Measurements from ENCODE around the gene RNF130. TPM values are rescaled to one million over a fixed set of nuclear protein-coding genes. Genes with fewer than 3 reads are reported as not detected.

Gene RNF130
- total RNA-seq, 1 experiment from 2014 or later = 31.4 TPM

DNA sequence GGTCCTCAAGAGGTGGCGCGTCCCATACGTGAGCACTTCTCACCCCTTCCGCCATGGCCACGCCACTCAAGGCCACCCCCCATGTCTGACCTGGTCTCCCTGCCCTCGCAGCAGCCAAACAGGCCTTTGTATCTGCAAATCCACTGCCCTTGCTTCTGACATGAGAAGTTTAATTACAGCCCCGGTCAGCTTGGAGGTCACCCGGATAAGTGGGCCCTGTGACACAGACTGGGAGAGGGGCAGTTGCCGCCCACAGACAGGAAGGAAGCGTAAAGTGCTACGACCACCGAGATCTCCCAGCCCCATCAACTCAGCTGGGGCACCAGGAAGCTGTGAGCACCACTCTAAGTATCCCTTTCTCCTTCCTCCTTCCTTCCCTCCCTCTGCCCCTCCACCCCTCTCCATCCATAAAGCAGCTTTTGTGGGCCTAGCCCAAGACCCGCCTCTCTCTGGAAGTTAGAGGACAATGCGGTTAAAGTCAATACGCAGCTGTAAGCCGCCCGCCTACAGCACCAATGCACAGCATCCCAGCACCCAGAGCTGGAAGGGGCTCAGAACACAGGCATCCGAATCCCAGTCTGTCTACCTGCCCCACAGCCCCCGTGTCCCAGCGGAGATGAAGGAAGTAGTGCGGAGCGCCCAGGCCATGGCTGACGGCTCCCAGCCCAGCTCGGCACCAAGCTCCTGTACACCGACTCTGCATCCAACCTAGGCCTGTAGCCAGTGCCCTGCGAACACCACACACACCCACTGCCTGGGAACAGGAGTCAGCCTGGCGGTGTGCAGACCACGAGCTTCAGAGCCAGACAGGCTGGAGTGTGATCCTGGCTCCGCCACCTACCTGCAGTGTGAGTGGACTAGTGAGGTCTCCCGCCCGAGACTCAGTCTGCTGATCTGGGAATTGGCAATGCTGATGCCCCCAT lies 44.8 kb upstream of the RNF130 start:
- H3K27ac ChIP-seq (ENCODE audit: low read depth, low read length, poor library complexity, severe bottlenecking) = no peak overlapping the region
- H3K4me3 ChIP-seq (ENCODE audit: low read depth, low read length, poor library complexity, severe bottlenecking) = no peak overlapping the region
- POLR2A ChIA-PET (ENCODE audit: low non-redundant PET) = no interaction called here
- intact Hi-C loops (cut with micrococcal nuclease; ENCODE audit: unreplicated experiment) = no loop called here
- CTCF ChIA-PET = no interaction called here
- no peaks in the 10 kb centered on the region for H3K4me1 ChIP-seq (ENCODE audit: insufficient read depth, low read length, poor library complexity, severe bottlenecking)
- H3K36me3 ChIP-seq (ENCODE audit: insufficient read depth, low read length, poor library complexity, severe bottlenecking) = no peaks in the 10 kb centered on the region
- H3K27me3 ChIP-seq (replicated peaks; ENCODE audit: insufficient read depth, low read depth, low read length, poor library complexity) = no peaks in the 10 kb centered on the region
- TF ChIP-seq, protein P1, sequence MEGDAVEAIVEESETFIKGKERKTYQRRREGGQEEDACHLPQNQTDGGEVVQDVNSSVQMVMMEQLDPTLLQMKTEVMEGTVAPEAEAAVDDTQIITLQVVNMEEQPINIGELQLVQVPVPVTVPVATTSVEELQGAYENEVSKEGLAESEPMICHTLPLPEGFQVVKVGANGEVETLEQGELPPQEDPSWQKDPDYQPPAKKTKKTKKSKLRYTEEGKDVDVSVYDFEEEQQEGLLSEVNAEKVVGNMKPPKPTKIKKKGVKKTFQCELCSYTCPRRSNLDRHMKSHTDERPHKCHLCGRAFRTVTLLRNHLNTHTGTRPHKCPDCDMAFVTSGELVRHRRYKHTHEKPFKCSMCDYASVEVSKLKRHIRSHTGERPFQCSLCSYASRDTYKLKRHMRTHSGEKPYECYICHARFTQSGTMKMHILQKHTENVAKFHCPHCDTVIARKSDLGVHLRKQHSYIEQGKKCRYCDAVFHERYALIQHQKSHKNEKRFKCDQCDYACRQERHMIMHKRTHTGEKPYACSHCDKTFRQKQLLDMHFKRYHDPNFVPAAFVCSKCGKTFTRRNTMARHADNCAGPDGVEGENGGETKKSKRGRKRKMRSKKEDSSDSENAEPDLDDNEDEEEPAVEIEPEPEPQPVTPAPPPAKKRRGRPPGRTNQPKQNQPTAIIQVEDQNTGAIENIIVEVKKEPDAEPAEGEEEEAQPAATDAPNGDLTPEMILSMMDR (conservative IDR thresholded peaks at IDR 0.05; ENCODE audit: low read depth, low read length) = no peak
- no peak for TF ChIP-seq EZH2 (IDR thresholded peaks at IDR 0.05; ENCODE audit: borderline replicate concordance, low read depth, low read length, poor library complexity, severe bottlenecking)
- no TSS peak for BruUV-seq (replicated peaks)
- no peak for DNase-seq (ENCODE audit: low spot score)
- no peaks in the 10 kb centered on the region for H3K9me3 ChIP-seq (ENCODE audit: low read depth, low read length, poor library complexity, severe bottlenecking)

DNA sequence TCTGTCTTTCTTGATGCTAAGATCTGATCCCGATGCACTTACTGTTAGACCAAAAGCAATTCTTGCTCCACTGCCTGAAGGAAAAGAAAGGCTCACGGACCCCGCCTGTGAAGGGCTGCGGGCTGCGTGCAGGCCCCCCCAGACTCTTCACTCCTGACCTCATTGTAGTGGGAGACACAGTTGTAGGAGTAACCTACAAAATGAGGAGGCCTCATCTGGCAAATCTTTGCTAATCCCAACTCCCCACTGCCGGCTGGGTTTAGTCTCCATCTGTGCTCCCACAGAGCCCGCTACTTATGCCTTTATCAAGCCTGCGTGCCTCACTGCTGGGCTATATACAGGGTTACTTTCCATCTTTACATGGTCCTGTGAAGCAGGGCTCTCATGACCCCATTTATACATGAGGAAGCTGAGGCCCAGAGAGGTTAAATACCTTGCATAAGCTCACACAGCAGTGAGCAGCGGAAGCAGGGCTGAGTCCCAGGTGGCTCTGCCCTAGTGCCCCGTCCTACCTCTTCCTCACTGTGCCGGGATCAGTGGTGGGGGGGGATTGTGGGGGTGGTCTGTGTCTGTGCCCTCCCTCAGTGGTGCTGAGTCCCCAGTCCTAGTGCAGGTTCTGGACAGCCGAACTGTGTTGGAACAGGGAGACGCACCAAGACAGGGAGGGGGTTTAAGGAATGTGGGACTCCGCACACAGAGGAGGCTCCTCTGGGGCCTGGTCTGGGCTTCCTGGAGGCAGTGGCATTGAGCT lies 43.9 kb upstream of the RNF130 start:
- intact Hi-C loops (cut with micrococcal nuclease; ENCODE audit: unreplicated experiment) = no loop called here

DNA sequence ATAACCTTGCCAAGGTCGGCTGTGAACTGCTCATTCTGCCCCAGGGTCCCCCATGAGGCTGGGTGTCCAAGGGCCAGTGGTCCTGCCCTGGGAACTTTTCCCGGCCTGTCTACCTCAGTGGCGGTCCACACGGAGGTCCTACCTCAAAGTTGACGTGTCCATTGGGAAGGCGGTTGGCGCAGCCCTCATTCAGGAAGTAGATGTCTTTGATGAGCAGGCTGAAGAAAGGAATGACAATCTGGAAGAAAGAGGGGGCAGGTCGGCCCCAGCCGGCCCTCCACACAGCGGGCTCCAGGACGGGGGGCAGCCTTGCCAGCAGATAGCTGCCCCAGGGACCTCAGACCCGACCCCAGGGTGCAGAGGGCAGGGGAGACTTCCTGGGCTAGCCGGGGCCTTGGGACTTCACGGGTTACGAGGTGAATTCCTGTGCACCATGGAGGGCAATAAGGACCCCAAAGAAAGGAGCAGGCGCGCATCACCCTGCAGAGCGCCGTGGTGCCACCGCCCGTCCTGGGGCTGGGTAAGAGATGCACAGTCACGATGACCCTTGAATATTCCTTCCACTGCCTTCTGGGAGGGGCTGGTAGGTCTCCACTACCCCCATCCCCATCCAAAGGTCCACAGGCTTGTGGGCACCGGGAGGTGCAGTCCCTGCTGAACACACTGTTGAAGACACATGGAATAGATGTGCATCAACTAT lies 42.9 kb upstream of the RNF130 start:
- POLR2A ChIA-PET (ENCODE audit: low non-redundant PET) = no interaction called here

More for the DNA sequence above, 43.9 kb upstream of the RNF130 start:
- no peak for DNase-seq (ENCODE audit: low spot score)
- POLR2A ChIA-PET (ENCODE audit: low non-redundant PET) = no interaction called here
- Histone ChIP-seq H3K9me3 (ENCODE audit: low read depth, low read length, poor library complexity, severe bottlenecking) (no peaks in the 10 kb centered on the region), H3K4me3 (ENCODE audit: low read depth, low read length, poor library complexity, severe bottlenecking) (no peak overlapping the region), H3K36me3 (ENCODE audit: insufficient read depth, low read length, poor library complexity, severe bottlenecking) (no peaks in the 10 kb centered on the region), H3K27ac (ENCODE audit: low read depth, low read length, poor library complexity, severe bottlenecking) (no peak overlapping the region), H3K27me3 (replicated peaks; ENCODE audit: insufficient read depth, low read depth, low read length, poor library complexity) (no peaks in the 10 kb centered on the region), H3K4me1 (ENCODE audit: insufficient read depth, low read length, poor library complexity, severe bottlenecking) (no peaks in the 10 kb centered on the region)
- CTCF ChIA-PET = no interaction called here
- no TSS peak for BruUV-seq (replicated peaks)
- no peak for TF ChIP-seq EZH2 (IDR thresholded peaks at IDR 0.05; ENCODE audit: borderline replicate concordance, low read depth, low read length, poor library complexity, severe bottlenecking)
- TF ChIP-seq, protein P1 (conservative IDR thresholded peaks at IDR 0.05; ENCODE audit: low read depth, low read length) = no peak

More for the DNA sequence above, 42.9 kb upstream of the RNF130 start:
- Histone ChIP-seq H3K4me1 (ENCODE audit: insufficient read depth, low read length, poor library complexity, severe bottlenecking) (no peaks in the 10 kb centered on the region), H3K27me3 (replicated peaks; ENCODE audit: insufficient read depth, low read depth, low read length, poor library complexity) (no peaks in the 10 kb centered on the region), H3K9me3 (ENCODE audit: low read depth, low read length, poor library complexity, severe bottlenecking) (no peaks in the 10 kb centered on the region), H3K27ac (ENCODE audit: low read depth, low read length, poor library complexity, severe bottlenecking) (no peak overlapping the region), H3K4me3 (ENCODE audit: low read depth, low read length, poor library complexity, severe bottlenecking) (no peak overlapping the region), H3K36me3 (ENCODE audit: insufficient read depth, low read length, poor library complexity, severe bottlenecking) (no peaks in the 10 kb centered on the region)
- DNase-seq (ENCODE audit: low spot score) = no peak
- no peak for TF ChIP-seq EZH2 (IDR thresholded peaks at IDR 0.05; ENCODE audit: borderline replicate concordance, low read depth, low read length, poor library complexity, severe bottlenecking)
- TF ChIP-seq, protein P1 (conservative IDR thresholded peaks at IDR 0.05; ENCODE audit: low read depth, low read length) = no peak
- CTCF ChIA-PET = no interaction called here
- no TSS peak for BruUV-seq (replicated peaks)
- intact Hi-C loops (cut with micrococcal nuclease; ENCODE audit: unreplicated experiment) = no loop called here

Measured in A673 (cell line).